GM21381 (cell line): Measurements from ENCODE around the gene CHCHD1.
"Not testable (repeated sequence)": the region's sequence is repeated elsewhere in the genome, so short reads cannot be mapped to it uniquely, and the experiment has no call there.

Experiments used
- ATAC-seq: cut with Tn5 transposase; IDR thresholded peaks from one replicate; pipeline ENCODE4 v1.9.1; 2021; ENCODE audit warnings: mild to moderate bottlenecking, moderate library complexity; ENCODE audit not compliant: unreplicated experiment

CHCHD1 gene

GRCh38 chr10:73790886-73791625 lies 9.2 kb downstream of the CHCHD1 start:
- ATAC-seq: no peak

- no peak for ATAC-seq
These were observed 10.1 kb downstream of the CHCHD1 start for GRCh38 chr10:73791871-73792400.

- no peak for ATAC-seq
These were observed 11.6 kb downstream of the CHCHD1 start for GRCh38 chr10:73793456-73793855.

- not testable (repeated sequence) for ATAC-seq
These were observed 13.6 kb downstream of the CHCHD1 start for GRCh38 chr10:73795491-73795890.

GRCh38 chr10:73796035-73796434 lies 14.2 kb downstream of the CHCHD1 start:
- not testable (repeated sequence) for ATAC-seq

- no peak for ATAC-seq
These were observed 14.9 kb downstream of the CHCHD1 start for GRCh38 chr10:73796766-73797165.

- no peak for ATAC-seq
These were observed 15.6 kb downstream of the CHCHD1 start for GRCh38 chr10:73797324-73798025.

- no peak for ATAC-seq
These were observed 16.2 kb downstream of the CHCHD1 start for GRCh38 chr10:73798087-73798486.

- no peak for ATAC-seq
These were observed 17.2 kb downstream of the CHCHD1 start for GRCh38 chr10:73798927-73799560.

- no peak for ATAC-seq
These were observed 18.2 kb downstream of the CHCHD1 start for GRCh38 chr10:73799899-73800559.

- ATAC-seq: no peak
These were observed 18.9 kb downstream of the CHCHD1 start for GRCh38 chr10:73800560-73801252.

GRCh38 chr10:73801253-73801590 lies 19.4 kb downstream of the CHCHD1 start:
- no peak for ATAC-seq

GRCh38 chr10:73802276-73802991 lies 20.6 kb downstream of the CHCHD1 start:
- no peak for ATAC-seq

GRCh38 chr10:73803680-73804286 lies 21.9 kb downstream of the CHCHD1 start:
- ATAC-seq: peak; percentile 78

- no peak for ATAC-seq
These were observed 24.5 kb downstream of the CHCHD1 start for GRCh38 chr10:73806176-73806950.

- ATAC-seq: no peak
These were observed 25.6 kb downstream of the CHCHD1 start for GRCh38 chr10:73807471-73807870.

GRCh38 chr10:73808021-73808815 lies 26.4 kb downstream of the CHCHD1 start:
- ATAC-seq: no peak
